DND-41 (cell line): Measurements from ENCODE around the gene SMAD6.

Experiments
- ATAC-seq: fragments of 200-7000 bp; cut with Tn5 transposase; 3 replicates; pipeline ENCODE4 v1.9.1; 2021; ENCODE audit warnings: low read depth; ENCODE audit not compliant: insufficient read depth
- DNase-seq: peaks from one replicate; pipeline ENCODE4 v3.0.0-alpha.2; 2020
- H2AFZ ChIP-seq: 2 replicates; pipeline ENCODE4 v1.6.0; 2012; ENCODE audit warnings: low read depth, low read length
- H3K27ac ChIP-seq: 2 replicates; pipeline ENCODE4 v1.5.1; 2012; ENCODE audit warnings: low read length, inconsistent platforms
- H3K27me3 ChIP-seq: fragments of 200-600 bp; sonication (generic); 2 replicates; pipeline ENCODE4 v1.6.0; 2012; ENCODE audit warnings: low read length, mild to moderate bottlenecking, inconsistent platforms; ENCODE audit not compliant: insufficient read depth, poor library complexity
- H3K36me3 ChIP-seq: 2 replicates; pipeline ENCODE4 v1.5.1; 2012; ENCODE audit warnings: low read length, inconsistent platforms; ENCODE audit not compliant: insufficient read depth
- H3K4me1 ChIP-seq: 2 replicates; pipeline ENCODE4 v1.5.1; 2012; ENCODE audit warnings: mild to moderate bottlenecking, low read length; ENCODE audit not compliant: insufficient read depth
- H3K4me2 ChIP-seq: 2 replicates; pipeline ENCODE4 v1.6.0; 2012; ENCODE audit warnings: mild to moderate bottlenecking, moderate library complexity, low read length, inconsistent platforms; ENCODE audit not compliant: insufficient read depth
- H3K4me3 ChIP-seq, 2 experiments: fragments of 200-600 bp in 1 of 2; shearing (Covaris generic) in 1 of 2; 2 replicates each; pipeline ENCODE4 v1.5.1; 2012 to 2016; ENCODE audit warnings: inconsistent platforms in 2 of 2, low read length in 2 of 2, mild to moderate bottlenecking in 2 of 2, low read depth in 1 of 2, moderate library complexity in 1 of 2
- H3K79me2 ChIP-seq: 2 replicates; pipeline ENCODE4 v1.6.0; 2012; ENCODE audit warnings: low read length, inconsistent platforms; ENCODE audit not compliant: insufficient read depth
- H3K9ac ChIP-seq: 2 replicates; pipeline ENCODE4 v1.6.0; 2012; ENCODE audit warnings: low read depth, mild to moderate bottlenecking, inconsistent platforms, low read length, moderate library complexity
- H3K9me3 ChIP-seq: 2 replicates; pipeline ENCODE4 v1.5.1; 2012; ENCODE audit warnings: low read length, moderate library complexity, mild to moderate bottlenecking, inconsistent platforms; ENCODE audit not compliant: insufficient read depth, severe bottlenecking
- H4K20me1 ChIP-seq: 2 replicates; pipeline ENCODE4 v1.6.0; 2012; ENCODE audit warnings: low read length; ENCODE audit not compliant: insufficient read depth
- CTCF ChIP-seq: IDR thresholded peaks from 2 replicates; pipeline ENCODE4 v1.5.1; 2012; ENCODE audit warnings: borderline replicate concordance, low read length, moderate library complexity, mild to moderate bottlenecking; ENCODE audit not compliant: poor library complexity, severe bottlenecking; ENCODE audit errors: extremely low read depth
- EZH2 ChIP-seq: IDR thresholded peaks from 3 replicates; pipeline ENCODE4 v1.6.1; 2012; ENCODE audit warnings: borderline replicate concordance, low read depth, mild to moderate bottlenecking, moderate library complexity, low read length, inconsistent platforms; ENCODE audit not compliant: severe bottlenecking

Gene SMAD6

GRCh38 chr15:66808181-66808824 lies 106.3 kb downstream of the SMAD6 start:
- Histone ChIP-seq H3K4me2 (no peak overlapping the region), H3K36me3 (no peaks in the 10 kb centered on the region), H3K4me1 (no peaks in the 10 kb centered on the region), H3K9me3 (no peaks in the 10 kb centered on the region), H3K27me3 (no peaks in the 10 kb centered on the region), H4K20me1 (no peaks in the 10 kb centered on the region), H2AFZ (no peak overlapping the region), H3K4me3 (no peak overlapping the region), H3K27ac (no peak overlapping the region), H3K9ac (no peak overlapping the region), H3K79me2 (no peaks in the 10 kb centered on the region)
- DNase-seq (no peak), ATAC-seq (no peak)
- TF ChIP-seq CTCF (no peak), EZH2 (no peak)

GRCh38 chr15:66809664-66810063 lies 107.6 kb downstream of the SMAD6 start:
- H3K79me2 ChIP-seq, result no peaks in the 10 kb centered on the region
- H3K4me2 ChIP-seq, result no peak overlapping the region
- no peak for TF ChIP-seq CTCF
- H2AFZ ChIP-seq, result no peak overlapping the region
- no peaks in the 10 kb centered on the region for H3K36me3 ChIP-seq
- H3K9ac ChIP-seq, result no peak overlapping the region
- H3K27ac ChIP-seq, result no peak overlapping the region
- ATAC-seq (no peak), DNase-seq (no peak)
- H4K20me1 ChIP-seq, result no peaks in the 10 kb centered on the region
- H3K9me3 ChIP-seq, result no peaks in the 10 kb centered on the region
- H3K4me1 ChIP-seq, result no peaks in the 10 kb centered on the region
- no peak overlapping the region for H3K4me3 ChIP-seq
- no peaks in the 10 kb centered on the region for H3K27me3 ChIP-seq

- Histone ChIP-seq H3K27ac (no peak overlapping the region), H3K9me3 (no peaks in the 10 kb centered on the region), H3K4me2 (no peak overlapping the region), H4K20me1 (no peaks in the 10 kb centered on the region), H2AFZ (no peak overlapping the region), H3K79me2 (no peaks in the 10 kb centered on the region), H3K4me3 (no peak overlapping the region), H3K27me3 (no peaks in the 10 kb centered on the region), H3K9ac (no peak overlapping the region), H3K4me1 (no peaks in the 10 kb centered on the region), H3K36me3 (no peaks in the 10 kb centered on the region)
- TF ChIP-seq CTCF (no peak), EZH2 (no peak)
- ATAC-seq (no peak), DNase-seq (no peak)
These were observed 113.3 kb downstream of the SMAD6 start for GRCh38 chr15:66815318-66815717.

- TF ChIP-seq CTCF (no peak), EZH2 (no peak)
- no peaks in the 10 kb centered on the region for H3K4me1 ChIP-seq
- no peak overlapping the region for H3K4me2 ChIP-seq
- no peak overlapping the region for H2AFZ ChIP-seq
- H3K4me3 ChIP-seq, result no peak overlapping the region
- no peaks in the 10 kb centered on the region for H3K79me2 ChIP-seq
- H3K9ac ChIP-seq, result no peak overlapping the region
- H3K27me3 ChIP-seq, result no peaks in the 10 kb centered on the region
- no peaks in the 10 kb centered on the region for H4K20me1 ChIP-seq
- no peaks in the 10 kb centered on the region for H3K36me3 ChIP-seq
- no peak overlapping the region for H3K27ac ChIP-seq
- DNase-seq (no peak), ATAC-seq (no peak)
- no peaks in the 10 kb centered on the region for H3K9me3 ChIP-seq
These were observed 114.2 kb downstream of the SMAD6 start for GRCh38 chr15:66816201-66816600.
